DMS114 treated with DMSO at 0.1 percent for 48 hours (cell line): Measurements from ENCODE around the gene STON1.
"Not testable (repeated sequence)": the region's sequence is repeated elsewhere in the genome, so short reads cannot be mapped to it uniquely, and the experiment has no call there.

Source experiments
- DNase-seq: peaks from one replicate; lab custom pipeline; 2025; ENCODE audit not compliant: unreplicated experiment; lab: John Stamatoyannopoulos, UW

Gene STON1, protein sequence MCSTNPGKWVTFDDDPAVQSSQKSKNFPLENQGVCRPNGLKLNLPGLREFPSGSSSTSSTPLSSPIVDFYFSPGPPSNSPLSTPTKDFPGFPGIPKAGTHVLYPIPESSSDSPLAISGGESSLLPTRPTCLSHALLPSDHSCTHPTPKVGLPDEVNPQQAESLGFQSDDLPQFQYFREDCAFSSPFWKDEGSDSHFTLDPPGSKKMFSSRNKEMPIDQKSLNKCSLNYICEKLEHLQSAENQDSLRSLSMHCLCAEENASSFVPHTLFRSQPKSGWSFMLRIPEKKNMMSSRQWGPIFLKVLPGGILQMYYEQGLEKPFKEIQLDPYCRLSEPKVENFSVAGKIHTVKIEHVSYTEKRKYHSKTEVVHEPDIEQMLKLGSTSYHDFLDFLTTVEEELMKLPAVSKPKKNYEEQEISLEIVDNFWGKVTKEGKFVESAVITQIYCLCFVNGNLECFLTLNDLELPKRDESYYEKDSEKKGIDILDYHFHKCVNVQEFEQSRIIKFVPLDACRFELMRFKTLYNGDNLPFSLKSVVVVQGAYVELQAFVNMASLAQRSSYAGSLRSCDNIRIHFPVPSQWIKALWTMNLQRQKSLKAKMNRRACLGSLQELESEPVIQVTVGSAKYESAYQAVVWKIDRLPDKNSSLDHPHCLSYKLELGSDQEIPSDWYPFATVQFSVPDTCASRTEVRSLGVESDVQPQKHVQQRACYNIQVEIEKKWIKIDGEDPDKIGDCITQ

DNA sequence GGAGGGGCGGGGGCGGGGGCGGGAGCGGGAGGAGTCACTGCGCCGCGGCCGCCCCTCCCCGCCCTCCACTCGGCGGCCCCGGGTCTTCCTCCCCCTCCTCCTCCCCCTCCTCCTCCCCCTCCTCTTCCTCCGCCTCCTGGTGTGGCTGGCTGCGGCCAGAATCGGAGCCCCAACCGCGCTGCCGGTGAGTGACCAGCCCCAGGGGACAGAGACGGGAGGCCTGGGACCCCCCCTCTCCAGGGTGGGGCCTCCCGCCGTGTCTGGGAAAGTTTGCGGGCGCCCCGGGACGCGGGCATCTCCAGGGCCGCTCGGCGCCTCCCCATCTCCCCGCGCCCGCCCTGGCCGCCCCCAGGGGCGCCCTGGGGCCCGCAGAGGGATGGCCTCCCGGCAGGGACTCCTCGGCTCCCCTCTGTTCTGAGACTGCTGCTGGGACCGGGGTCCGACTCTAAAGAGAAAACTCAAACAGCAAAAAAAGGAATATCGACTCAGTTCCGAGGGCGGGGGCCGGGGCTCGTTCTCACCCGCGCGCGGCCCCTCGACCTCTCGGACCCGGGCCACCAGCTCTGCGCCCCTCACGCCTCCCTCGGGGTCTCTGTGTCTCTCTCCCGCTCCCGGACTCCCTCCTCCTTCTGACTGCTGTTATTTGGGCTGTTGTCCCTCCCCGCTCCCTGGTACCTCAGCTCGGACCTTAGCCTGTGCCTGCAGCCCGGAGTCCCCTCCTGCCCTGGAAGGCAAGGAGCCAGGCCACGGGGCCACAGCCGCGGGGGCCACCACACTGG, at the start of gene STON1:
Gene STON1 (plus strand): TSS at position 122 of the 779 bp plus-strand sequence. CDS start 50,480 bp downstream, outside the sequence.
- DNase-seq, result no peak

GRCh38 chr2:48480526-48480925, 49.4 kb upstream of the STON1 start:
- no peak for DNase-seq

DNA sequence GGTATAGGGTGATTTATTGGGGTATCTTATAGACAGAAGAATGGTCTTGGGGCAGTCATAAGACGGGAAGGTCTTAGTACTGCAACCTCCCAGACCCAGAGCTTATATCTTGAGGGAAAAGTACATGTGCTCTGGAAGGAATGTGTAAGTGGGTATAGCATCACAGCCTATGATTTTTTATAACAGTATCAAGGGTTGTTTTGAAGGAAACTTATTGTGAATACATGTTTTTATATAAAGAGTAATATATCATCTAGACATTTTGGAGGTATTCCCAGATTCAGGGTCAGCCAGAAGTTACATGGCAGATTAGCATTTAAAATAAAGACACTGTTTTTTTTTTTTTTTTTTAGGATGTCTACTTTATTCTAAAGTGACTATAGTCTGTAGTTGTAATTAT, 47.6 kb upstream of the STON1 start:
- no peak for DNase-seq

- no peak for DNase-seq
Observed at GRCh38 chr2:48482769-48483168, 47.2 kb upstream of the STON1 start.

DNA sequence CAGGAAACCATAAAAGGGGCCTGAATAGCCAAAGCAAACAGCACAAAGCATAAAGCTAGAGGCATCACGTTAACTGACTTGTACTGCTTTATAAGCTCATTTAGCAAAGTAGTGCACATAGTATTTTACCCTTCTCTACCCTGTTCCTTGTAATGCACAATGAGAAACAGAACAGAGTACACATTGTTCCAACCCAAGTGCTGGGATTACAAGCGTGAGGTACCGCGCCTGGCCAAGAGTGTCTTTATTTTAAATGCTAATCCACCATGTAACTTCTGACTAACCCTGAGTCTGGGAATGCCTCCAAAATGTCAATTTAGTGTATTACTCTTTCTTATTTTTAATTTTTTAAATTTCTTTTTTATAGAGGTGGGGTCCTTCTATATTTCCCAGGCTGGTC, 46.4 kb upstream of the STON1 start:
- DNase-seq, result no peak

GRCh38 chr2:48483916-48484315, 46.0 kb upstream of the STON1 start:
- no peak for DNase-seq

- no peak for DNase-seq
Observed at GRCh38 chr2:48488545-48488944, 41.4 kb upstream of the STON1 start.

DNA sequence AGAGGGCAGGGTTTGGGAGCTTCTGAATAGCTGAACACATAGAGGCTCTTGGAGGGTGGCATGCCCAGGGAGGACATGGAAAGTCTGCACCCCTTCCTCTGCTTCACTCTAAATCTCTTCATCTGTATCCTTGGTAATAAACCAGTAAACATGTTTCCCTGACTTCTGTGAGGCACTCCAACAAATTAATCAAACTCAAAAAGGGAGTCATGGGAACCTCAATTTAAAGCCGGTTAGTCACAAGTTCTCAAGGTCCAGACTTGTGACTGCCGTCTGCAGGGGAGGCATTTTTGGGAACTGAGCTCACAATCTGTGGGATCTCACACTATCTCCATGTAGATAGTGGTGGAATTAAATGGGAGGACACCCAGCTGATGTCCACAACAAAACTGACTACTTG, 33.1 kb upstream of the STON1 start:
- DNase-seq, result no peak

DNA sequence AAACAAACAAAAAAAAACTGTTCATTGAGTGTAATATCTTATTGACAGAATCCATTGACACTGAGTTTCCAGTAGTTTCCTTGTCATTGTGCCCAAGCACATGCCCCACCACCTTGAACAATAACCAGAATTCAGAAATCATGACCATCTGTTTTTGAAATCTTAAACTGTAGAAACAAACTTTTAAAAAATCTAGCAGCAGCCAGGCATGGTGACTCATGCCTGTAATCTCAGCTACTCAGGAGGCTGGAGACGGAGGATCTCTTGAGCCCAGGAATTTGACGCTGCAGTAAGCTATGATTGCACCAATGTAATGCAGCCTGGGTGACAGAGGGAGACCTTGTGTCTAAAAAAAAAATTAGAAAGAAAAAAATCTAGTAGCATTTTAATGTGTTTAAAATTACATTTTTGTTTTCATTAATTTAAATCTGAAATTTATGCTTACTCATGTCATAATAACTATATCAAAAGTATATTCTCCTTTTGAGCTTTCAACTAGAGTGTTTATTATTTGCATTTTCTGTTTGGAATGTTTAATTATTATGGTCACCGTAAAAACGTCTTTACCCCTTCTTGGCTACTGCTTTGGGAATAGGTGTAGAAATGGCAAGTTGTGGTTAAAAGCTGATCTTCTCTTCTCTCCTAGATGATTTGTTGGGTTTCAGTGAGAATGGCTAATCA, 25.2 kb upstream of the STON1 start:
- DNase-seq, result no peak

GRCh38 chr2:48507111-48507510, 22.8 kb upstream of the STON1 start:
- no peak for DNase-seq

GRCh38 chr2:48508461-48509124, 21.4 kb upstream of the STON1 start:
- DNase-seq, result no peak

GRCh38 chr2:48510329-48510728, 19.6 kb upstream of the STON1 start:
- DNase-seq, result no peak

DNA sequence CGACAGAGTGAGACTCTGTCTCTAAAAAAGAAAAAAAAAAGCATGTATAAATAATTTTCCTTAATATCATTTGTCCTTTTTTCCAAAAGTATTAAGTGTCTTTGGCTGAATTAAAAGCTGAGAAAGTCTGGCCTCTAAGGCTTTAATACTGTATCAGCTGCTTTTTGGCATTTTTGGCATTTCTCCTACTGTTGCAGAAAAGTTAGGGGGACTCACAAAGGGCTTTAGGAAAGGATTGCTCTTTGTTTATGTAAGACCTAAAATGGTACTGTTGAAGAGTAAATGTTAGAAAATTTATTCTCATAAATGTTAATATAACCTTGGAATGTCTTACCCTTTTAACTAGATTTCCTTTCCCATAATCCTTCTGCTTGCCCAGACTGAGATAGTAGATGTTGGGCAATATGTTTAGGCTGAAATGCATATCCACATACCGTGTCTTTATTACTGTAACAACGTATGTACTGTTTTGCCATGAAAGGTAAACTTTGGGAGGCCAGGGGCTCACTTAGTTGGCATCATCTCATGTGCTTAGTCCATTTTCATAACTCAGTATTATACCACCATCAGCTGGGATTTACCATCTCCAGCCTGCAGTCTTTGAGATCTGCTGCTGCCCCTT, 18.0 kb upstream of the STON1 start:
- DNase-seq, result no peak

- DNase-seq, result no peak
Observed at GRCh38 chr2:48512571-48512970, 17.4 kb upstream of the STON1 start.

GRCh38 chr2:48514348-48515003, 15.5 kb upstream of the STON1 start:
- no peak for DNase-seq

DNA sequence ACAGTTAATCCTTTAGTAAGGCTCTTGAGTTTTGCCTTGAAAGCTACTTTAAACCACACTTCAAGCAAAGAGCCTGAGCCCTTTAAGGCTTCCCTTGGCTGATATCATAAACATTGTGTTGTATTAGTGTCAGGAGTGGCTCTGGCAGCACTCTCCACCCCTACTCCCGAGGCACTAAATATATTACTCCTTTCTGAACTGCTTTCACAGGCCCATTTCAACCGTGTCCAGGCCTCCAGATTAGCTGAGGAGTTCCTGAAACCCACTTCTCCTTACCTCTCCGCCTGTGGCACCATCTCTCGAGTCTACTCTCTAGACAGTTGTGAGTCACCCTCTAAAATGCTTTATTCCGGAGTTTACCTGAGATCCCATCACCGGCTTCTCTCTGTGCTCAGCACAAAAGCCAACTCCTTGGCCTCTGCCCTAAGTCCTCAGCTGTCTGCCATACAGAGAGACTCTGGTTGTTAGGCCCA, 14.4 kb upstream of the STON1 start:
- DNase-seq, result no peak

GRCh38 chr2:48519593-48519992, 10.4 kb upstream of the STON1 start:
- DNase-seq, result no peak

- not testable (repeated sequence) for DNase-seq
Observed at GRCh38 chr2:48524756-48525155, 5.2 kb upstream of the STON1 start.

DNA sequence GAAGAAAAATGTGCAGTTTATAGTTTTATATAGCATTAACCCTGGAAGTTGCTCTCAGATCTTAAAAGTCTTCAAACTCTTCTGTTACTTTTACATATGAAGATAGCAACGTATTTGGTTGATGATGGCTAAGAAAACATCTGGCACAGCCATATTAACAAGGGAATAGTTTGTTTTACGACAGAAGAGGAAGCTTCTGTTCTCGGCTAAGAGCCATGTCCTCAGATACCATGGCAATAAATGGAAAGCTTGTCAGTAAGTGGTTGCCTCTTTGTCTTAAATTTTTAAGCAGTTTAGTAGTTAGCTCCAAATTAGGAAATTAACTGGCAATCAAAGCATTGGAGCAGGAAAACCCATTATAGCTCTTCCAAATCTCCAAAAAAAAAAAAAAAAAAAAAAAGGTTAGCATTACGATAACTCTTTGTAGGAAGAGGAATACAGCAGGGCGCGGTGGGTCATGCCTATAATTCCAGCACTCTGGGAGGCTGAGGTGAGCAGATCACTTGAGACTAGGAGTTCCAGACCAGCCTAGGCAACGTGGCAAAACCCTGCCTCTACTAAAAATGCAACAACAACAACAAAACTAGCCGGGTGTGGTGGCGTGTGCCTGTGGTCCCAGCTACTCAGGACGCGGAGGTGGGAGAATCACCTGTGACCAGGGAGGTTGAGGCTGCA, 4.5 kb upstream of the STON1 start:
- DNase-seq, result no peak
